Choroid plexus epithelial cell (primary cell): ENCODE results near the gene KCTD21.
"Not testable (repeated sequence)": the region's sequence is repeated elsewhere in the genome, so short reads cannot be mapped to it uniquely, and the experiment has no call there.

Experiments used
- DNase-seq: peaks from one replicate; pipeline ENCODE4 v3.0.0-alpha.2; 2010; ENCODE audit warnings: low read depth
- H3K4me3 ChIP-seq: 2 replicates; pipeline ENCODE4 v1.5.1; 2011; ENCODE audit warnings: low read depth, mild to moderate bottlenecking, control low read depth, low read length, moderate library complexity
- CTCF ChIP-seq: conservative IDR thresholded peaks from 2 replicates; pipeline ENCODE4 v1.5.1; 2011; ENCODE audit warnings: low read depth, mild to moderate bottlenecking, control low read depth, inconsistent platforms, low read length, moderate library complexity

The KCTD21 gene

GRCh38 chr11:78223320-78223954, 35.0 kb upstream of the KCTD21 start:
- H3K4me3 ChIP-seq: no peak overlapping the region
- no peak for TF ChIP-seq CTCF
- DNase-seq: no peak

GRCh38 chr11:78222726-78223125, 34.3 kb upstream of the KCTD21 start:
- not testable (repeated sequence) for H3K4me3 ChIP-seq, DNase-seq

GRCh38 chr11:78221396-78222315, 33.2 kb upstream of the KCTD21 start:
- no peak overlapping the region for H3K4me3 ChIP-seq
- no peak for TF ChIP-seq CTCF
- no peak for DNase-seq

- no peak overlapping the region for H3K4me3 ChIP-seq
- TF ChIP-seq CTCF: no peak
- no peak for DNase-seq
Measured at GRCh38 chr11:78220218-78221157, 32.1 kb upstream of the KCTD21 start.

- no peak for DNase-seq
- no peak overlapping the region for H3K4me3 ChIP-seq
- TF ChIP-seq CTCF: no peak
Measured at GRCh38 chr11:78219493-78220217, 31.2 kb upstream of the KCTD21 start.

- no peak for TF ChIP-seq CTCF
- DNase-seq: no peak
- H3K4me3 ChIP-seq: no peak overlapping the region
Measured at GRCh38 chr11:78218707-78219492, 30.5 kb upstream of the KCTD21 start.
